HEK293 (cell line): ENCODE results near the gene SIAE.
A peak's percentile ranks its signal among the peaks of the same experiment; 100 is the strongest.

Source experiments
- CTCF ChIA-PET: fragments of 350-600 bp; formaldehyde crosslinking; extraction: SDS; loops from one replicate; lab custom pipeline; 2021; ENCODE audit warnings: antibody characterized with exemption; lab: Yijun Ruan, JAX
- POLR2A ChIA-PET: fragments of 300-600 bp; formaldehyde crosslinking; extraction: SDS; loops from one replicate; lab custom pipeline; 2020; ENCODE audit warnings: antibody characterized with exemption, inconsistent platforms; lab: Yijun Ruan, JAX
- H3K27ac ChIP-seq: fragments of 200-500 bp; sonication (Bioruptor generic); 2 replicates; pipeline ENCODE4 v1.5.1; 2014; ENCODE audit warnings: low read depth, low read length, control low read depth, inconsistent platforms; ENCODE audit errors: extremely low read depth
- H3K36me3 ChIP-seq, 2 experiments: fragments of 200-500 bp in 1 of 2; sonication (Bioruptor generic) in 1 of 2; 1 replicate in 1 of 2; 2 replicates in 1 of 2; pipeline ENCODE4 v1.5.1; 2014 to 2017; ENCODE audit warnings: inconsistent platforms in 2 of 2, low read length in 2 of 2; ENCODE audit not compliant: control insufficient read depth in 2 of 2, insufficient read depth in 1 of 2
- H3K4me1 ChIP-seq: fragments of 200-500 bp; sonication (Bioruptor generic); 2 replicates; pipeline ENCODE4 v1.5.1; 2014; ENCODE audit warnings: mild to moderate bottlenecking, low read length, inconsistent platforms; ENCODE audit not compliant: control insufficient read depth, insufficient read depth
- H3K4me3 ChIP-seq: 2 replicates; pipeline ENCODE4 v1.5.1; 2011; ENCODE audit warnings: low read depth, mild to moderate bottlenecking, control low read depth, low read length, moderate library complexity
- H3K9me3 ChIP-seq: fragments of 200-500 bp; sonication (Bioruptor generic); 2 replicates; pipeline ENCODE4 v1.5.1; 2014; ENCODE audit warnings: low read depth, low read length, inconsistent platforms; ENCODE audit not compliant: control insufficient read depth, insufficient read depth
- BCL11A ChIP-seq: fragments of 450-650 bp; formaldehyde crosslinking; IDR thresholded peaks from 2 replicates; pipeline ENCODE4 v1.5.1; 2016; ENCODE audit warnings: low read depth, missing biosample characterization, missing genetic modification characterization
- EGR2 ChIP-seq: fragments of 450-650 bp; formaldehyde crosslinking; IDR thresholded peaks from 2 replicates; pipeline ENCODE4 v1.5.1; 2016; ENCODE audit warnings: low read depth, missing biosample characterization, missing genetic modification characterization
- FEZF1 ChIP-seq: fragments of 450-650 bp; formaldehyde crosslinking; IDR thresholded peaks from 2 replicates; pipeline ENCODE4 v1.5.1; 2016; ENCODE audit warnings: missing biosample characterization, missing genetic modification characterization
- GFI1B ChIP-seq: fragments of 450-650 bp; formaldehyde crosslinking; IDR thresholded peaks from 2 replicates; pipeline ENCODE4 v1.5.1; 2016; ENCODE audit warnings: missing biosample characterization, missing genetic modification characterization
- SP7 ChIP-seq: fragments of 450-650 bp; formaldehyde crosslinking; IDR thresholded peaks from 2 replicates; pipeline ENCODE4 v1.5.1; 2016; ENCODE audit warnings: missing biosample characterization, missing genetic modification characterization
- ZBTB20 ChIP-seq: fragments of 450-650 bp; formaldehyde crosslinking; IDR thresholded peaks from 2 replicates; pipeline ENCODE4 v1.5.1; 2016; ENCODE audit warnings: missing biosample characterization, missing genetic modification characterization
- ZFHX2 ChIP-seq: fragments of 450-650 bp; formaldehyde crosslinking; conservative IDR thresholded peaks from 2 replicates; pipeline ENCODE4 v1.5.1; 2016; ENCODE audit warnings: missing biosample characterization, missing genetic modification characterization
- ZNF157 ChIP-seq: fragments of 450-650 bp; formaldehyde crosslinking; IDR thresholded peaks from 2 replicates; pipeline ENCODE4 v1.5.1; 2016; ENCODE audit warnings: missing biosample characterization, missing genetic modification characterization
- ZNF174 ChIP-seq: fragments of 450-650 bp; formaldehyde crosslinking; IDR thresholded peaks from 2 replicates; pipeline ENCODE4 v1.5.0; 2017; ENCODE audit warnings: missing biosample characterization, mild to moderate bottlenecking, missing genetic modification characterization
- ZNF350 ChIP-seq: fragments of 450-650 bp; formaldehyde crosslinking; IDR thresholded peaks from 2 replicates; pipeline ENCODE4 v1.5.0; 2017; ENCODE audit warnings: missing biosample characterization, mild to moderate bottlenecking, missing genetic modification characterization
- ZNF366 ChIP-seq: fragments of 450-650 bp; formaldehyde crosslinking; conservative IDR thresholded peaks from 2 replicates; pipeline ENCODE4 v1.5.1; 2016; ENCODE audit warnings: missing biosample characterization, missing genetic modification characterization
- ZNF394 ChIP-seq: fragments of 450-650 bp; formaldehyde crosslinking; IDR thresholded peaks from 2 replicates; pipeline ENCODE4 v1.5.1; 2016; ENCODE audit warnings: missing biosample characterization, missing genetic modification characterization, mild to moderate bottlenecking, moderate library complexity, borderline replicate concordance
- ZNF449 ChIP-seq: fragments of 450-650 bp; formaldehyde crosslinking; IDR thresholded peaks from 2 replicates; pipeline ENCODE4 v1.5.1; 2017; ENCODE audit warnings: missing biosample characterization, mild to moderate bottlenecking, missing genetic modification characterization, moderate library complexity
- ZNF621 ChIP-seq: fragments of 450-650 bp; formaldehyde crosslinking; IDR thresholded peaks from 2 replicates; pipeline ENCODE4 v1.5.1; 2017; ENCODE audit warnings: missing biosample characterization, missing genetic modification characterization
- ZNF654 ChIP-seq: fragments of 450-650 bp; formaldehyde crosslinking; IDR thresholded peaks from 2 replicates; pipeline ENCODE4 v1.5.1; 2016; ENCODE audit warnings: low read depth, missing biosample characterization, missing genetic modification characterization
- ZNF677 ChIP-seq: fragments of 450-650 bp; IDR thresholded peaks from 2 replicates; pipeline ENCODE4 v1.5.0; 2018; ENCODE audit warnings: missing biosample characterization, mild to moderate bottlenecking, missing genetic modification characterization, moderate library complexity
- ZNF830 ChIP-seq: fragments of 450-650 bp; IDR thresholded peaks from 2 replicates; pipeline ENCODE4 v1.5.0; 2018; ENCODE audit warnings: missing biosample characterization, missing genetic modification characterization, low read depth, mild to moderate bottlenecking, moderate library complexity
- ZNF843 ChIP-seq: fragments of 450-650 bp; formaldehyde crosslinking; IDR thresholded peaks from 2 replicates; pipeline ENCODE4 v1.5.1; 2016; ENCODE audit warnings: missing biosample characterization, missing genetic modification characterization
- TF ChIP-seq, protein P1 (sequence below): fragments of 450-650 bp; formaldehyde crosslinking; IDR thresholded peaks from 2 replicates; pipeline ENCODE4 v1.5.1; 2017; ENCODE audit warnings: missing biosample characterization, missing genetic modification characterization
- TF ChIP-seq, protein P2 (sequence below): fragments of 450-650 bp; formaldehyde crosslinking; IDR thresholded peaks from 2 replicates; pipeline ENCODE4 v1.5.1; 2016; ENCODE audit warnings: missing biosample characterization, missing genetic modification characterization
- TF ChIP-seq, protein P3 (sequence below): fragments of 450-650 bp; formaldehyde crosslinking; IDR thresholded peaks from 2 replicates; pipeline ENCODE4 v1.5.1; 2016; ENCODE audit warnings: missing biosample characterization, missing genetic modification characterization

The SIAE gene

DNA sequence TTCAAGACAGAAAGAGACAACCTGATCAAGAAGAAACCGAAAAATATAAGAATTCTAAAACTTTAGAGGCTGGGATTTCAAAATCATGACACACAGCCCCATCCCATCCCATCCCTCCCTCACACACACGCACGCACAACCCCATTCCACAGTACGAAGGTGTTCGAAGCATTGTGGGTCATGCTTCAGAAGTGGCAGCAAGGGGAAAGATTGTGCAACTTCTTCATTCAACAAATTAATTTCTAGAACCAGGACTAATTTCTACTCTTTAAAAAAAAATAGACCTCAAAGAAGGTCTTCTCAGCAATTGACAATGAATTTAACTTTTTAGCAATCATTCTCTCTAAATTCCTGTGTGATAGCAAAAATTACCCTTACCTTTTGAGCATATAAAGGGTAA is 1.0 kb upstream of the SIAE start (continued):
- no peak for TF ChIP-seq ZNF449 (tag by site-specific recombination)
- TF ChIP-seq ZNF677 (tag by site-specific recombination), result no peak
- TF ChIP-seq, protein P1, sequence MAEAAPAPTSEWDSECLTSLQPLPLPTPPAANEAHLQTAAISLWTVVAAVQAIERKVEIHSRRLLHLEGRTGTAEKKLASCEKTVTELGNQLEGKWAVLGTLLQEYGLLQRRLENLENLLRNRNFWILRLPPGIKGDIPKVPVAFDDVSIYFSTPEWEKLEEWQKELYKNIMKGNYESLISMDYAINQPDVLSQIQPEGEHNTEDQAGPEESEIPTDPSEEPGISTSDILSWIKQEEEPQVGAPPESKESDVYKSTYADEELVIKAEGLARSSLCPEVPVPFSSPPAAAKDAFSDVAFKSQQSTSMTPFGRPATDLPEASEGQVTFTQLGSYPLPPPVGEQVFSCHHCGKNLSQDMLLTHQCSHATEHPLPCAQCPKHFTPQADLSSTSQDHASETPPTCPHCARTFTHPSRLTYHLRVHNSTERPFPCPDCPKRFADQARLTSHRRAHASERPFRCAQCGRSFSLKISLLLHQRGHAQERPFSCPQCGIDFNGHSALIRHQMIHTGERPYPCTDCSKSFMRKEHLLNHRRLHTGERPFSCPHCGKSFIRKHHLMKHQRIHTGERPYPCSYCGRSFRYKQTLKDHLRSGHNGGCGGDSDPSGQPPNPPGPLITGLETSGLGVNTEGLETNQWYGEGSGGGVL (tag by site-specific recombination), result no peak

DNA sequence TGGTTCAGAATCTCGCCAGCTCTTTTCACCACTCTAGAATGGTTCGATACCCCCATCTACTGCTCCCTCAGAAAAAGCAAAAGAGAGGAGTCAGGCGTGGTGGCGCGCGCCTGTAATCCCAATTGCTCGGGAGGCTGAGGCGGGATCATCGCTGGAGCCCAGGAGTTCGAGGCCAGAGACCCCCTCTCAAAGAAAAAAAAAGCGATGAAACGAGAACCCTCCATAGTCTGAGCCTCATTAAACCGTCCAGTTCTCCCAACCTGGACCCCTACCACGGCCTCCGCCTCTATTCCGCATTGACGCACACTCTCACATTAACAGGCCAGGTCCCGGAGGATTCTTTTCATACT is 604 bp upstream of the SIAE start:
- no peaks in the 10 kb centered on the region; the same call in 1 of the 2 replicates for H3K4me1 ChIP-seq
- H3K9me3 ChIP-seq, result no peaks in the 10 kb centered on the region
- H3K4me3 ChIP-seq, result peak overlapping the region; percentile 78
- ChIA-PET POLR2A (interaction anchor here (0.6 to 1.7 kb wide), 8 partner anchors 15 to 126 kb away, joined by 3 to 10 read pairs (median 5); partner anchors contain the start of genes MSANTD2 and NRGN), CTCF (interaction anchor here (1.5 to 5.9 kb wide), 2 partner anchors 30 to 119 kb away, joined by 4 to 43 read pairs; no protein-coding TSS in a partner anchor)
- H3K36me3 ChIP-seq, result no peaks in the 10 kb centered on the region
- H3K27ac ChIP-seq, result no peak overlapping the region
- TF ChIP-seq FEZF1, result no peak

- no peaks in the 10 kb centered on the region for H3K9me3 ChIP-seq
- H3K4me3 ChIP-seq, result peak overlapping the region; percentile 78
- H3K36me3 ChIP-seq, result no peaks in the 10 kb centered on the region
- POLR2A ChIA-PET, result interaction anchor here (0.8 to 1.7 kb wide), 6 partner anchors 52 to 164 kb away, joined by 3 to 10 read pairs (median 6); partner anchors contain the start of genes MSANTD2 and NRGN
- CTCF ChIA-PET, result interaction anchor here (0.6 to 5.9 kb wide), 6 partner anchors 29 to 707 kb away, joined by 3 to 43 read pairs (median 4); no protein-coding TSS in a partner anchor
- no peak overlapping the region; the same call in 1 of the 2 replicates for H3K27ac ChIP-seq
- H3K4me1 ChIP-seq, result no peaks in the 10 kb centered on the region; the same call in 1 of the 2 replicates
- TF ChIP-seq ZBTB20 (tag by site-specific recombination) (0 out of 2 replicates have a peak, but pooled peaks have one; percentile 5), ZNF394 (tag by site-specific recombination) (no peak)
- TF ChIP-seq, all 188 proteins: peak for 1
Measured at GRCh38 chr11:124672536-124673215, 863 bp downstream of the SIAE start.

DNA sequence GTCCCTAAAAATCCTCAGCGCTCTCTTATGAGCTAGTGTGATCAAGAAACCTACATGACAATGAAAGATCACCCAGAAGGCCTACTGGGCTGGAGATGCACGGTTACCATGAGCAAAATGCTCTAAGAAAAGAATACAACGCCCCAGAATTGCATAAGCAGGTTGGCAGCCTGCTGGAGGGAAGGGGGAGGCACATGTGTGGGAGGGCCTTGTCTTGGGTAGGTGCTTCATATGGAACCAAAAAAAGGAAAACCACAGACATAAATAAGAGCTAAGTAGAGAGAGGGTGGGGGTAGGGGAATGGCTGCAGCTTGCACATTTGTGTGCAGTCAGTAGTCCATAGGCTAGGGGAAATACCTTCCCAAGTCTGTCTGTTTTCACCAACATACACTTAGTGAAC is 2.8 kb downstream of the SIAE start:
- POLR2A ChIA-PET, result interaction anchor here (0.6 kb wide), 1 partner anchor 76 kb away, joined by 4 read pairs; no protein-coding TSS in a partner anchor

DNA sequence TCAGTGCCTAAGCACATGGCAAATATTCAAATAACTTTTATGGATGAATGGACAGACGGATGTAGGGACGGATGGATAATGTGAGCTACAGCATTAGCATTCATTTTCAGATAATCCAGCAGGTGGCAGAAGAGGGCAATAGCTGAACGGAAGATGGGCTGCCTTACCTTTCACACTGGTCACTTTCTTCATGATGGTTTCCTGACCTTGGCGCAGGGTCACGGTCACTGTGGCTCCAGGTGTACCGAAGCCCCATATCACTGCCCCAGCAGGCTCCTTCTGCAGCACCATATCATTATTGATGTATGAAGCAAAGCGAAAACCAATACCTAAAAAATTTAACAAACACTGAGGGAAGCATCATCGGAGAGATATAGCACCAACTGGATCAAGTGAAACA is 4.3 kb downstream of the SIAE start:
- Histone ChIP-seq H3K4me1 (no peaks in the 10 kb centered on the region; the same call in 1 of the 2 replicates), H3K36me3 (peaks cover 0 to 5% of the 10 kb centered on the region in 2 experiments; a peak in 1 of 3 replicates), H3K4me3 (no peak overlapping the region), H3K9me3 (no peaks in the 10 kb centered on the region), H3K27ac (no peak overlapping the region)
- CTCF ChIA-PET, result interaction anchor here (0.6 to 5.9 kb wide), 35 partner anchors 8 to 760 kb away, joined by 3 to 53 read pairs (median 4); partner anchors contain the start of gene ESAM
- POLR2A ChIA-PET, result interaction anchor here (0.6 to 1.0 kb wide), 2 partner anchors 71 to 78 kb away, joined by 3 read pairs; no protein-coding TSS in a partner anchor
- no peak for TF ChIP-seq FEZF1
- 0 out of 2 replicates have a peak, but pooled peaks have one; percentile 14 for TF ChIP-seq SP7 (tag by site-specific recombination)
- TF ChIP-seq BCL11A (tag by site-specific recombination), result 0 out of 2 replicates have a peak, but pooled peaks have one; percentile 23
- no peak for TF ChIP-seq GFI1B (tag by site-specific recombination)
- TF ChIP-seq, protein P2, sequence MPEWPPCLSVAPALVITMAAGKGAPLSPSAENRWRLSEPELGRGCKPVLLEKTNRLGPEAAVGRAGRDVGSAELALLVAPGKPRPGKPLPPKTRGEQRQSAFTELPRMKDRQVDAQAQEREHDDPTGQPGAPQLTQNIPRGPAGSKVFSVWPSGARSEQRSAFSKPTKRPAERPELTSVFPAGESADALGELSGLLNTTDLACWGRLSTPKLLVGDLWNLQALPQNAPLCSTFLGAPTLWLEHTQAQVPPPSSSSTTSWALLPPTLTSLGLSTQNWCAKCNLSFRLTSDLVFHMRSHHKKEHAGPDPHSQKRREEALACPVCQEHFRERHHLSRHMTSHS, result no peak
- TF ChIP-seq ZNF830 (tag by site-specific recombination), result no peak
- TF ChIP-seq, protein P3, sequence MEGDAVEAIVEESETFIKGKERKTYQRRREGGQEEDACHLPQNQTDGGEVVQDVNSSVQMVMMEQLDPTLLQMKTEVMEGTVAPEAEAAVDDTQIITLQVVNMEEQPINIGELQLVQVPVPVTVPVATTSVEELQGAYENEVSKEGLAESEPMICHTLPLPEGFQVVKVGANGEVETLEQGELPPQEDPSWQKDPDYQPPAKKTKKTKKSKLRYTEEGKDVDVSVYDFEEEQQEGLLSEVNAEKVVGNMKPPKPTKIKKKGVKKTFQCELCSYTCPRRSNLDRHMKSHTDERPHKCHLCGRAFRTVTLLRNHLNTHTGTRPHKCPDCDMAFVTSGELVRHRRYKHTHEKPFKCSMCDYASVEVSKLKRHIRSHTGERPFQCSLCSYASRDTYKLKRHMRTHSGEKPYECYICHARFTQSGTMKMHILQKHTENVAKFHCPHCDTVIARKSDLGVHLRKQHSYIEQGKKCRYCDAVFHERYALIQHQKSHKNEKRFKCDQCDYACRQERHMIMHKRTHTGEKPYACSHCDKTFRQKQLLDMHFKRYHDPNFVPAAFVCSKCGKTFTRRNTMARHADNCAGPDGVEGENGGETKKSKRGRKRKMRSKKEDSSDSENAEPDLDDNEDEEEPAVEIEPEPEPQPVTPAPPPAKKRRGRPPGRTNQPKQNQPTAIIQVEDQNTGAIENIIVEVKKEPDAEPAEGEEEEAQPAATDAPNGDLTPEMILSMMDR (tag by site-specific recombination), result 0 out of 2 replicates have a peak, but pooled peaks have one; percentile 26
- TF ChIP-seq ZNF654, result peak; percentile 88
- no peak for TF ChIP-seq ZNF174 (tag by site-specific recombination)
- peak; percentile 62 for TF ChIP-seq ZNF366 (tag by site-specific recombination)

More for the DNA sequence above, 2.8 kb downstream of the SIAE start:
- Histone ChIP-seq H3K27ac (no peak overlapping the region), H3K4me1 (no peaks in the 10 kb centered on the region; the same call in 1 of the 2 replicates), H3K9me3 (no peaks in the 10 kb centered on the region), H3K36me3 (peaks cover 0 to 5% of the 10 kb centered on the region in 2 experiments; a peak in 1 of 3 replicates), H3K4me3 (no peak overlapping the region)
- TF ChIP-seq ZNF350 (tag by site-specific recombination) (no peak), ZNF157 (0 out of 2 replicates have a peak, but pooled peaks have one; percentile 28), ZFHX2 (tag by site-specific recombination) (peak; percentile 79), ZNF843 (no peak), ZNF621 (no peak), EGR2 (peak; percentile 64)
- CTCF ChIA-PET, result interaction anchor here (0.6 to 5.9 kb wide), 17 partner anchors 9 to 260 kb away, joined by 3 to 53 read pairs (median 4); partner anchors contain the start of genes ESAM and ROBO3
